Mesenchymal stem cell (in vitro differentiated cells and primary cell): Measurements from ENCODE around the gene DIAPH2.
A peak's percentile ranks its signal among the peaks of the same experiment; 100 is the strongest.
"Not testable (repeated sequence)": the region's sequence is repeated elsewhere in the genome, so short reads cannot be mapped to it uniquely, and the experiment has no call there.

Source experiments
- DNase-seq: peaks from one replicate; pipeline ENCODE4 v3.0.0-alpha.2; 2013
- H2AFZ ChIP-seq: one replicate; pipeline ENCODE4 v1.6.1; 2013; ENCODE audit warnings: low read depth, mild to moderate bottlenecking, control low read depth, inconsistent platforms, low read length, moderate library complexity
- H2AK5ac ChIP-seq: 2 replicates; pipeline ENCODE4 v1.6.1; 2013; ENCODE audit warnings: low read length, moderate library complexity, mild to moderate bottlenecking, inconsistent platforms; ENCODE audit not compliant: severe bottlenecking
- H2BK120ac ChIP-seq: one replicate; pipeline ENCODE4 v1.6.1; 2013; ENCODE audit warnings: low read depth, mild to moderate bottlenecking, inconsistent platforms, low read length, moderate library complexity
- H2BK12ac ChIP-seq, 2 experiments: one replicate each; pipeline ENCODE4 v1.6.1; 2013; ENCODE audit warnings: inconsistent platforms in 2 of 2, low read length in 2 of 2, mild to moderate bottlenecking in 2 of 2, moderate library complexity in 2 of 2, control low read depth in 1 of 2
- H2BK15ac ChIP-seq: one replicate; pipeline ENCODE4 v1.6.1; 2013; ENCODE audit warnings: mild to moderate bottlenecking, low read depth, inconsistent platforms; ENCODE audit not compliant: poor library complexity, severe bottlenecking
- H2BK5ac ChIP-seq: 2 replicates; pipeline ENCODE4 v1.6.1; 2013; ENCODE audit warnings: low read depth, mild to moderate bottlenecking, low read length, control low read depth, inconsistent platforms; ENCODE audit not compliant: poor library complexity, severe bottlenecking
- H3K14ac ChIP-seq, 2 experiments: one replicate each; pipeline ENCODE4 v1.6.1; 2013; ENCODE audit warnings: inconsistent platforms in 2 of 2, low read length in 2 of 2, control low read depth in 1 of 2, mild to moderate bottlenecking in 1 of 2, moderate library complexity in 1 of 2
- H3K18ac ChIP-seq, 2 experiments: one replicate each; pipeline ENCODE4 v1.6.1; 2013; ENCODE audit warnings: inconsistent platforms in 2 of 2, low read length in 2 of 2, control low read depth in 1 of 2, low read depth in 1 of 2, mild to moderate bottlenecking in 1 of 2
- H3K23ac ChIP-seq, 2 experiments: one replicate each; pipeline ENCODE4 v1.6.1; 2013; ENCODE audit warnings: inconsistent platforms in 2 of 2, low read length in 2 of 2, mild to moderate bottlenecking in 2 of 2, moderate library complexity in 2 of 2, control low read depth in 1 of 2
- H3K27ac ChIP-seq: 2 replicates; pipeline ENCODE4 v1.5.1; 2013; ENCODE audit warnings: mild to moderate bottlenecking, moderate library complexity, low read length, control low read depth, inconsistent platforms; ENCODE audit not compliant: poor library complexity, severe bottlenecking
- H3K27me3 ChIP-seq, 2 experiments: 2 replicates each; pipeline versions ENCODE4 v1.6.1 to v1.7.0; 2013; ENCODE audit warnings: low read length in 2 of 2, mild to moderate bottlenecking in 2 of 2, moderate library complexity in 2 of 2, control low read depth in 1 of 2, inconsistent platforms in 1 of 2; ENCODE audit not compliant: control insufficient read depth in 1 of 2, insufficient read depth in 1 of 2
- H3K36me3 ChIP-seq, 2 experiments: 2 replicates each; pipeline versions ENCODE4 v1.6.1 to v1.7.0; 2013; ENCODE audit warnings: low read length in 2 of 2, control low read depth in 1 of 2, inconsistent platforms in 1 of 2, low read depth in 1 of 2, mild to moderate bottlenecking in 1 of 2; ENCODE audit not compliant: insufficient read depth in 2 of 2, control insufficient read depth in 1 of 2
- H3K4ac ChIP-seq, 2 experiments: one replicate each; pipeline ENCODE4 v1.6.1; 2013; ENCODE audit warnings: inconsistent platforms in 2 of 2, low read length in 2 of 2, mild to moderate bottlenecking in 2 of 2, moderate library complexity in 2 of 2, control low read depth in 1 of 2, low read depth in 1 of 2
- H3K4me1 ChIP-seq: 2 replicates; pipeline ENCODE4 v1.6.1; 2013; ENCODE audit warnings: low read depth, low read length, control low read depth; ENCODE audit not compliant: control insufficient read depth, insufficient read depth
- H3K4me2 ChIP-seq: 2 replicates; pipeline ENCODE4 v1.6.1; 2013; ENCODE audit warnings: low read length, mild to moderate bottlenecking, inconsistent platforms; ENCODE audit not compliant: poor library complexity, severe bottlenecking
- H3K4me3 ChIP-seq, 2 experiments: 2 replicates each; pipeline versions ENCODE4 v1.5.1 to v1.7.0; 2013; ENCODE audit warnings: low read length in 2 of 2, mild to moderate bottlenecking in 2 of 2, control low read depth in 1 of 2, low read depth in 1 of 2; ENCODE audit not compliant: insufficient read depth in 1 of 2
- H3K79me1 ChIP-seq: replicated peaks from 2 replicates; pipeline ENCODE4 v1.6.1; 2013; ENCODE audit warnings: mild to moderate bottlenecking, control low read depth, low read length, inconsistent platforms; ENCODE audit not compliant: poor library complexity, severe bottlenecking
- H3K9ac ChIP-seq: 2 replicates; pipeline ENCODE4 v1.7.0; 2013; ENCODE audit warnings: mild to moderate bottlenecking, low read length, moderate library complexity
- H3K9me3 ChIP-seq: 2 replicates; pipeline ENCODE4 v1.7.0; 2013; ENCODE audit warnings: mild to moderate bottlenecking, low read length; ENCODE audit not compliant: control insufficient read depth
- H4K8ac ChIP-seq: one replicate; pipeline ENCODE4 v1.6.1; 2013; ENCODE audit warnings: inconsistent platforms, mild to moderate bottlenecking, low read length, moderate library complexity
- H4K91ac ChIP-seq: one replicate; pipeline ENCODE4 v1.6.1; 2013; ENCODE audit warnings: mild to moderate bottlenecking, low read length, inconsistent platforms
- WGBS: methylation state at CpG from one replicate; pipeline ENCODE4 v1.1.7; 2013; ENCODE audit warnings: mixed read lengths; 5-methylcytosine and 5-hydroxymethylcytosine counted together

Gene DIAPH2

GRCh38 chrX:97402333-97402732 is 717.7 kb downstream of the DIAPH2 start:
- H2BK120ac ChIP-seq: no peak overlapping the region
- no peak overlapping the region for H2BK5ac ChIP-seq
- no peak overlapping the region for H3K23ac ChIP-seq
- H2BK15ac ChIP-seq: no peak overlapping the region
- H3K27ac ChIP-seq: no peak overlapping the region
- no peak overlapping the region for H3K14ac ChIP-seq
- no peaks in the 10 kb centered on the region for H3K36me3 ChIP-seq
- H3K4me2 ChIP-seq: no peak overlapping the region
- no peak overlapping the region for H3K4me3 ChIP-seq
- no peak overlapping the region for H3K4ac ChIP-seq
- no peak overlapping the region for H3K18ac ChIP-seq
- no peaks in the 10 kb centered on the region for H3K79me1 ChIP-seq
- no peak overlapping the region for H2AFZ ChIP-seq
- no peak overlapping the region for H2AK5ac ChIP-seq
- no peak overlapping the region for H4K91ac ChIP-seq
- H3K9ac ChIP-seq: no peak overlapping the region
- no peaks in the 10 kb centered on the region for H3K4me1 ChIP-seq
- DNase-seq: peak; percentile 28
- H3K9me3 ChIP-seq: no peaks in the 10 kb centered on the region
- H3K27me3 ChIP-seq: no peaks in the 10 kb centered on the region
- no peak overlapping the region for H4K8ac ChIP-seq
- H2BK12ac ChIP-seq: no peak overlapping the region

GRCh38 chrX:97402903-97403302 is 718.3 kb downstream of the DIAPH2 start:
- Histone ChIP-seq H3K27ac (no peak overlapping the region), H2BK5ac (no peak overlapping the region), H3K4me3 (no peak overlapping the region), H2BK120ac (no peak overlapping the region), H2AFZ (no peak overlapping the region), H4K8ac (no peak overlapping the region), H3K9ac (no peak overlapping the region), H3K23ac (no peak overlapping the region), H3K9me3 (no peaks in the 10 kb centered on the region), H3K4ac (no peak overlapping the region), H3K4me1 (no peaks in the 10 kb centered on the region), H3K79me1 (no peaks in the 10 kb centered on the region), H3K14ac (no peak overlapping the region), H2BK12ac (no peak overlapping the region), H3K27me3 (no peaks in the 10 kb centered on the region), H3K18ac (no peak overlapping the region), H4K91ac (no peak overlapping the region), H2BK15ac (no peak overlapping the region), H3K4me2 (no peak overlapping the region), H3K36me3 (no peaks in the 10 kb centered on the region), H2AK5ac (no peak overlapping the region)
- DNase-seq: no peak

- 100% methylated on average over 2 of the region's 4 CpGs for WGBS
- H4K8ac ChIP-seq: no peak overlapping the region
- H4K91ac ChIP-seq: no peak overlapping the region
- H2BK120ac ChIP-seq: no peak overlapping the region
- H3K79me1 ChIP-seq: no peaks in the 10 kb centered on the region
- H2AK5ac ChIP-seq: no peak overlapping the region
- no peak overlapping the region for H2AFZ ChIP-seq
- no peak overlapping the region for H3K4me2 ChIP-seq
- peaks cover 4% of the 10 kb centered on the region for H3K9me3 ChIP-seq
- H3K4me1 ChIP-seq: no peaks in the 10 kb centered on the region
- no peak overlapping the region for H3K14ac ChIP-seq
- H3K27ac ChIP-seq: no peak overlapping the region
- H2BK12ac ChIP-seq: no peak overlapping the region
- no peaks in the 10 kb centered on the region for H3K36me3 ChIP-seq
- no peak for DNase-seq
- no peak overlapping the region for H3K23ac ChIP-seq
- H2BK15ac ChIP-seq: no peak overlapping the region
- no peak overlapping the region for H3K4me3 ChIP-seq
- H3K18ac ChIP-seq: no peak overlapping the region
- no peak overlapping the region for H3K4ac ChIP-seq
- no peak overlapping the region for H3K9ac ChIP-seq
- no peak overlapping the region for H2BK5ac ChIP-seq
- H3K27me3 ChIP-seq: no peaks in the 10 kb centered on the region
Observed at GRCh38 chrX:97405031-97405660, 720.5 kb downstream of the DIAPH2 start.

- not testable (repeated sequence) for H3K36me3 ChIP-seq
Observed at GRCh38 chrX:97409632-97410415, 725.2 kb downstream of the DIAPH2 start.

More at GRCh38 chrX:97409632-97410415, 725.2 kb downstream of the DIAPH2 start:
- not testable (repeated sequence) for H3K27ac ChIP-seq, H3K4ac ChIP-seq, H3K18ac ChIP-seq, H3K4me2 ChIP-seq, H3K4me1 ChIP-seq, H2BK5ac ChIP-seq, H2BK12ac ChIP-seq, H2AK5ac ChIP-seq, H3K14ac ChIP-seq, H3K27me3 ChIP-seq, H3K79me1 ChIP-seq, H4K8ac ChIP-seq, H3K9me3 ChIP-seq, H3K9ac ChIP-seq, H2AFZ ChIP-seq, H3K23ac ChIP-seq, H2BK120ac ChIP-seq, H4K91ac ChIP-seq, H3K4me3 ChIP-seq, DNase-seq, H2BK15ac ChIP-seq
- WGBS: 97% methylated on average over 9 of the region's 13 CpGs
